Heart right ventricle (tissue), 16 donors: Measurements from ENCODE around the gene LLPH. TPM values are rescaled to one million over a fixed set of nuclear protein-coding genes. Genes with fewer than 3 reads are reported as not detected.

Source experiments
- ATAC-seq, 8 donors: fragments of 200-7000 bp; cut with Tn5 transposase; one replicate each; pipeline ENCODE4 v1.9.1; 2020; ENCODE audit warnings: mild to moderate bottlenecking in 8 of 8, moderate library complexity in 8 of 8, moderate number of reproducible peaks in 1 of 8
- DNase-seq, 2 donors: peaks; one replicate each; pipeline ENCODE4 v3.0.0-alpha.2; 2020
- H3K27ac ChIP-seq, 10 donors: fragments of 200-600 bp; sonication (generic) in 2 of 10; one replicate each; pipeline versions ENCODE4 v1.5.0 to v1.8.0; 2020 to 2022; ENCODE audit warnings: mild to moderate bottlenecking in 3 of 10
- H3K27me3 ChIP-seq, 7 donors: fragments of 200-600 bp; one replicate each; pipeline ENCODE4 v1.8.0; 2021 to 2022; ENCODE audit warnings: mild to moderate bottlenecking in 2 of 7
- H3K36me3 ChIP-seq, 9 donors: fragments of 200-600 bp; sonication (generic) in 1 of 9; one replicate each; pipeline versions ENCODE4 v1.5.0 to v1.8.0; 2020 to 2022; ENCODE audit warnings: mild to moderate bottlenecking in 2 of 9
- H3K4me1 ChIP-seq, 9 donors: fragments of 200-600 bp; sonication (generic) in 1 of 9; one replicate each; pipeline versions ENCODE4 v1.5.0 to v1.8.0; 2020 to 2022; ENCODE audit warnings: mild to moderate bottlenecking in 4 of 9
- H3K4me3 ChIP-seq, 10 donors: fragments of 200-600 bp; sonication (generic) in 2 of 10; one replicate each; pipeline versions ENCODE4 v1.5.0 to v1.8.0; 2020 to 2022; ENCODE audit warnings: mild to moderate bottlenecking in 7 of 10, moderate library complexity in 2 of 10
- H3K9me3 ChIP-seq, 11 donors: fragments of 200-600 bp in 10 of 11; sonication (generic) in 2 of 11; one replicate each; pipeline versions ENCODE4 v1.5.0 to v1.8.0; 2013 to 2022; ENCODE audit warnings: mild to moderate bottlenecking in 2 of 11, control low read depth in 1 of 11, moderate library complexity in 1 of 11
- CTCF ChIP-seq, 9 donors: fragments of 200-600 bp; sonication (generic) in 2 of 9; IDR thresholded peaks; one replicate each; pipeline versions ENCODE4 v1.5.0 to v1.8.0; 2021 to 2022; ENCODE audit warnings: antibody characterized with exemption in 9 of 9, mild to moderate bottlenecking in 5 of 9, moderate library complexity in 1 of 9
- WGBS, 2 donors: extraction: QIAGEN DNeasy Blood & Tissue Kit; methylation state at CpG; one replicate each; pipeline ENCODE4 v1.1.7; 2013; ENCODE audit warnings: inconsistent platforms in 1 of 2; 5-methylcytosine and 5-hydroxymethylcytosine counted together
- intact Hi-C, 10 donors: fragments of 100-400 bp; cut with DNase I; formaldehyde crosslinking; loops; one replicate each; pipeline versions ENCODE4 v1.11.1 to v1.14.2; 2022
- polyA plus RNA-seq, 2 donors: library from polyadenylated mRNA; stranded (reverse); fragments of 200-250 nt; gene quantifications; one replicate each; pipeline ENCODE4 v1.2.3, GENCODE V29; 2013
- total RNA-seq, 10 donors: library from RNA; stranded (reverse); fragmentation: NEBNext Ultra II Directional in 3 of 10; extraction: Animal tissue kit (Norgen Biotek cat#: 25700) in 3 of 10; gene quantifications; one replicate each; pipeline versions ENCODE4 v1.2.1 to v1.2.4, GENCODE V29; 2021 to 2023
- donor health status: Arrhythmogenic right ventricular cardiomyopathy.
- donor health status: ischemic (EF 13 %, LVEDD 7.1; RV severe dilation, severe dysfunction).
- donor health status: healthy with polysubstance abuse.
- donor health status: DM: no; HTN: yes; CAD: no.
- donor health status: DM: no; HTN: no; CAD: no.
- donor health status: ischemic (EF 25% LVEDD 6.9; RV normal size, moderate dysfunction).
- donor health status: ischemic (EF 25% LVEDD 5.7; RV mildly dilated, moderate dysfunction).
- donor health status: healthy.
- donor health status: DM: yes; HTN: yes; CAD: no.
- donor health status: Ischemic cardiomyopathy.
- donor health status: ischemic (EF 35%, LVEDD 5.7; RV mildly dilated, moderate dysfunction).
- donor health status: nonischemic (EF 11% LVEDD 7.7; RV severe dilation, severe dysfunction).
- donor health status: DM: yes; HTN: yes; CAD: no.
- donor health status: PGD.
- donor health status: ischemic (EF 29% LVEDD 5.4; RV normal size, mild dysfunction).
- donor health status: nonischemic (EF 23%, LVEDD 6.1; RV moderate dilation, normal function).

LLPH gene
- total and polyA plus RNA-seq, 12 donors: 9.7 to 35.9 (median 18.9) TPM

- 72 to 88% methylated on average over 1 of the region's 1 CpG for WGBS, 2 donors
- peak overlapping the region in 2 of 10 donors; percentile 42 to 54 for H3K27ac ChIP-seq
Observed at GRCh38 chr12:66152732-66153131, 22.2 kb upstream of the LLPH start.

GRCh38 chr12:66149702-66150398, 19.3 kb upstream of the LLPH start:
- H3K9me3 ChIP-seq: no peaks in the 10 kb centered on the region
- peak overlapping the region in 1 of 10 donors; percentile 17 for H3K27ac ChIP-seq
- TF ChIP-seq CTCF (IDR thresholded peaks at IDR 0.05): peak in 2 of 9 donors; percentile 9 to 33
- H3K27me3 ChIP-seq: no peaks in the 10 kb centered on the region
- WGBS, 2 donors: 81 to 88% methylated on average over 5 of the region's 5 CpGs
- H3K36me3 ChIP-seq: peaks cover 0 to 72% (median 4%) of the 10 kb centered on the region in 9 donors
- ATAC-seq (peak in 2 of 8 donors; percentile 26 to 27), DNase-seq (no peak)
- H3K4me3 ChIP-seq: no peak overlapping the region
- peaks cover 0 to 46% (median 23%) of the 10 kb centered on the region in 9 donors for H3K4me1 ChIP-seq
- intact Hi-C loops: loop anchor here in 5 of 10 donors (5.0 to 10.0 kb wide), 5 partner anchors 85 to 257 kb away; partner anchors contain the start of gene HELB (in 1 of the 5)

More at GRCh38 chr12:66152732-66153131, 22.2 kb upstream of the LLPH start:
- Histone ChIP-seq H3K36me3 (peaks cover 0 to 50% (median 4%) of the 10 kb centered on the region in 9 donors), H3K4me3 (no peak overlapping the region), H3K4me1 (peaks cover 0 to 44% (median 13%) of the 10 kb centered on the region in 9 donors), H3K27me3 (no peaks in the 10 kb centered on the region), H3K9me3 (no peaks in the 10 kb centered on the region)
- intact Hi-C loops: no loop called here
- ATAC-seq: peak in 1 of 8 donors; percentile 35
- DNase-seq: no peak
- TF ChIP-seq CTCF (IDR thresholded peaks at IDR 0.05): no peak

GRCh38 chr12:66144791-66145754, 14.5 kb upstream of the LLPH start:
- H3K4me1 ChIP-seq: peaks cover 0 to 50% (median 26%) of the 10 kb centered on the region in 9 donors
- DNase-seq (peak in 1 of 2 donors; percentile 58), ATAC-seq (peak; percentile 72 to 89 (median 84))
- no peaks in the 10 kb centered on the region for H3K27me3 ChIP-seq
- H3K36me3 ChIP-seq: peaks cover 0 to 91% (median 18%) of the 10 kb centered on the region in 9 donors
- H3K4me3 ChIP-seq: peak overlapping the region in 1 of 10 donors; percentile 13
- peaks cover 0 to 23% (median 16%) of the 10 kb centered on the region in 11 donors for H3K9me3 ChIP-seq
- H3K27ac ChIP-seq: peak overlapping the region in 8 of 10 donors; percentile 38 to 83 (median 72)
- TF ChIP-seq CTCF (IDR thresholded peaks at IDR 0.05): peak in 8 of 9 donors; percentile 42 to 78 (median 71)
- intact Hi-C loops: loop anchor here in 5 of 10 donors (2.0 to 10.0 kb wide), 6 partner anchors 24 to 262 kb away; partner anchors contain the start of genes HELB (in 1 of the 5) and TMBIM4 (in 1 of the 5)
- WGBS, 2 donors: 37 to 50% methylated on average over 7 of the region's 7 CpGs
